ENCODE measurements around the gene CRISPLD2.

CRISPLD2 gene

DNA sequence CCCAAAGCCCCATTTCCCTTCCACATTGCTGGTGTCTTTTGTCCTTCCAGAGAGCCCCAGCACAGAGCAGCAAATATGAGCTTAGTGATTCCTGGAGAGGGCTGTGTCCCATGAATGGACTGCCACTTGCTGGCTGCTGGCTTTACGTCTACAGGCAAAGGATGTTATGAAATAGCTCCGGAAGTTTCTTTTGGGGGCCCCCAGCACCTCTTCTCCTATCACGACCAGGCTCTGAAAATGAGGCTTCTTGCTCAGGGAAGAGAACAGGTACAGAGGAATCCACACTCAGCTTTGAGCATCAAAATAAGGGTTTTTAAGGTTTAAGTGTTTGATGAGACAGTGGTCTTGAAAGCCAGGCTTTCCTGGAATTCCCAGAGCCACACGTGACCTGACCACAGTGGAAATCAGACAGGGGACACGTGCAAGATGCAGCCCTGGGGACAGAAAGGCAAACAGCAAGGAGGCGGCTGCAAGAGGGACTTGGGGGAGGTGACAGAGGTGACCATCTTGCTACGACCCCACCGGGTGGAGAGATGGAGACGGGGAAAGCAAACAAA is 133.5 kb downstream of the CRISPLD2 start:
- no peak for DNase-seq (ENCODE audit: low read depth in 3 of 3)

DNA sequence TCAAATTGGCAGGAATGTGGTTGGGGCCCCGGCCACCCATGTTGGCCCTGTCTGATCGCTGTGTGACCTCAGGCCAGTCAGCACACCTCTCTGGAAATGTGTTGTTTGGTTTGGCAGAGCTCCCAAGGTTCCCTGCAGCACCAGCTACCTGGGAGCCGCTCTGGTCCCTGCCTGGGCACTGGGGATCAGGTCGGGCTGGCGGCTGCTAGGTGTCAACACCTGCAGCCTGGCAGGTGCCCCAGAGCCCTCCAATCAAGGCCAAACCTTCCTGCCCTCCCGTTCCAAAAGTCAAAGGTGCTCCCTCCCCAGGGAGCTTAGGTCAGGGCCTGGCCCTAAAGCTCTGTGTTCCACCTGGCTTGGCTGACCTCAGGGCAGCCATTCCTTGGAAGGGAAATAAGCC is 135.6 kb downstream of the CRISPLD2 start:
- no peak for DNase-seq (ENCODE audit: low read depth in 3 of 3)

DNA sequence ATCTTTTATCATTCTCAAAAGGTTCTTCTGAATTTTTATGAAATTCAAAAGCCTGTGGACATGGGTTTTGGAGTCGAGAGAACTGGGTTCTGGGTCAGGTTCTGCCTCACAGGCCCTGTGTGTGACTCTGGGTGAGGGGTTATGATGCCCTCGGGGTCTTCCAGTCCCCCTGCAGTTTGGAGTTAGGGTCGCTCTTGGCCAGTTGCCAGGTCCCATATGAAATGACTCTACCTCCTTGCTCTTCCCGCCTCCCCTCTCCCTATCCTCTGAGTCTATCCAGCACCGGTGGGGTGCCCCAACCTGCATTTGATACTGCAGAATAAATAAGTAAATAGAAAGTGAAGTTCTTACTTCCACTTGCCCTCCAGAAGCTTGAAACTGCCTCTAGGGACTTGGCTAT is 137.4 kb downstream of the CRISPLD2 start:
- DNase-seq (ENCODE audit: low read depth in 3 of 3): no peak

DNA sequence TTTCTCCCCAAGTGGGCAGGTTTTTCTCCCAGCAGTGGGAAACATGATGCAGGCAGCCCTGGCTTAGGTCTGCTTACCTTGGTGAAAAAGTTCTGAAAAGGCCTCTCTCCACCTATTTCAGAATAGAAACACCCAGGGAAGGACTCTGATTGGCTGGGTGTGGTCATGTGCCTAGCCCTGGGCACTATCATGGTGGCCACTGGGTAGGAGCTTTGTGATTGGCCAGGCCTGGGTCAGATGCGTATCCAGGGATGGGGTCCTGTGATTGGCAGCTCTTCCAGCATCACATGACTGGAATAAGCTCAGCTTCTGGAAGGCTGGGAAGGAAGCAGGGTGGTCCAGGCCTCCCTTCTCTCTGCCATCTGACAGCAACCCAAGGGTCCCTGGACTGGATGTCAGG is 138.0 kb downstream of the CRISPLD2 start:
- no peak for DNase-seq (ENCODE audit: low read depth in 3 of 3)
